GM12878 (cell line): Measurements from ENCODE around the gene HADH. TPM values are rescaled to one million over a fixed set of nuclear protein-coding genes. Genes with fewer than 3 reads are reported as not detected.

ENCODE experiments used
- ATF7 ChIP-seq: fragments of 450-650 bp; IDR thresholded peaks from 2 replicates; pipeline ENCODE4 v1.6.1; 2016; ENCODE audit warnings: low read depth, mild to moderate bottlenecking
- CBX3 ChIP-seq: fragments of 200-600 bp; sonication (generic); IDR thresholded peaks from 2 replicates; pipeline ENCODE4 v1.6.1; 2016; ENCODE audit warnings: low read depth, borderline replicate concordance
- CHD2 ChIP-seq: IDR thresholded peaks from 2 replicates; pipeline ENCODE4 v1.6.1; 2011; ENCODE audit warnings: low read depth, low read length, improper control_type of control experiment, borderline replicate concordance
- HDGF ChIP-seq: fragments of 450-650 bp; IDR thresholded peaks from 2 replicates; pipeline ENCODE4 v1.6.1; 2016; ENCODE audit warnings: antibody characterized with exemption
- MTA2 ChIP-seq: fragments of 450-650 bp; IDR thresholded peaks from 2 replicates; pipeline ENCODE4 v1.6.1; 2016; ENCODE audit warnings: low read depth, mild to moderate bottlenecking, moderate library complexity
- NBN ChIP-seq: fragments of 450-650 bp; IDR thresholded peaks from 2 replicates; pipeline ENCODE4 v1.6.1; 2016
- NR2C2 ChIP-seq: IDR thresholded peaks from 2 replicates; pipeline ENCODE4 v1.6.1; 2011; ENCODE audit warnings: borderline replicate concordance, low read depth; ENCODE audit not compliant: control insufficient read depth, insufficient read length
- NRF1 ChIP-seq: conservative IDR thresholded peaks from 2 replicates; pipeline ENCODE4 v1.6.1; 2011; ENCODE audit warnings: mild to moderate bottlenecking, low read depth, low read length, improper control_type of control experiment
- RBBP5 ChIP-seq: fragments of 200-600 bp; sonication (generic); conservative IDR thresholded peaks from 2 replicates; pipeline ENCODE4 v1.6.1; 2016
- STAT3 ChIP-seq: IDR thresholded peaks from 2 replicates; pipeline ENCODE4 v1.6.1; 2011; ENCODE audit warnings: low read depth, low read length, improper control_type of control experiment
- TCF12 ChIP-seq: IDR thresholded peaks from 2 replicates; pipeline ENCODE4 v1.6.1; 2011; ENCODE audit warnings: low read depth, mild to moderate bottlenecking, low read length
- TCF3 ChIP-seq: IDR thresholded peaks from 2 replicates; pipeline ENCODE4 v1.6.1; 2012; ENCODE audit warnings: low read depth, mild to moderate bottlenecking, low read length, borderline replicate concordance; ENCODE audit not compliant: insufficient read depth
- YY1 ChIP-seq: IDR thresholded peaks from 2 replicates; pipeline ENCODE4 v1.6.1; 2011; ENCODE audit warnings: low read depth, mild to moderate bottlenecking, low read length
- polyA plus RNA-seq, 11 experiments: library from polyadenylated mRNA; depleted of rRNA in 4 of 11; unstranded in 6 of 11; stranded (reverse) in 5 of 11; fragments of >200 nt; fragmentation: Nextera tagmentation in 4 of 11; fragmentation: Illumina TruSeq in 1 of 11; extraction: Ambion mirVana in 4 of 11; extraction: Trizol in 1 of 11; gene quantifications; 1 replicate in 1 of 11; 2 replicates in 10 of 11; pipeline versions ENCODE4 v1.2.1 to v1.2.3, GENCODE V29; 2011 to 2016; ENCODE audit warnings: inconsistent platforms in 2 of 11, missing spikeins in 2 of 11, low read depth in 1 of 11
- total RNA-seq, 4 experiments: library from RNA; depleted of rRNA in 3 of 4; stranded (reverse); fragments of >200 nt in 3 of 4; fragmentation: Illumina TruSeq in 1 of 4; extraction: Trizol in 1 of 4; gene quantifications; 2 replicates each; pipeline versions ENCODE4 v1.2.1 to v1.2.3, GENCODE V29; 2013 to 2021
- TF ChIP-seq, protein P1 (sequence below): IDR thresholded peaks from 2 replicates; pipeline ENCODE4 v1.6.1; 2012; ENCODE audit warnings: improper control_type of control experiment, low read depth, low read length; ENCODE audit not compliant: insufficient replicate concordance
- TF ChIP-seq, protein P2 (sequence below): IDR thresholded peaks from 2 replicates; pipeline ENCODE4 v1.6.1; 2012; ENCODE audit warnings: low read depth, low read length, improper control_type of control experiment
- TF ChIP-seq, protein P3 (sequence below): IDR thresholded peaks from 2 replicates; pipeline ENCODE4 v1.6.1; 2012; ENCODE audit warnings: low read depth, low read length, improper control_type of control experiment
- TF ChIP-seq, protein P4 (sequence below): fragments of 450-650 bp; IDR thresholded peaks from 2 replicates; pipeline ENCODE4 v1.6.1; 2017; ENCODE audit warnings: mild to moderate bottlenecking, low read depth, inconsistent platforms; ENCODE audit not compliant: poor library complexity, severe bottlenecking
- TF ChIP-seq, protein P5 (sequence below): fragments of 450-650 bp; IDR thresholded peaks from 2 replicates; pipeline ENCODE4 v1.6.1; 2017; ENCODE audit warnings: antibody characterized with exemption, mild to moderate bottlenecking, moderate library complexity

Gene HADH
- total and polyA plus RNA-seq, 10 of the 15 experiments (the other 5 are each of a cell fraction or from before 2014, with no cell fraction given) = 20.3 to 97.9 (median 76.6) TPM

DNA sequence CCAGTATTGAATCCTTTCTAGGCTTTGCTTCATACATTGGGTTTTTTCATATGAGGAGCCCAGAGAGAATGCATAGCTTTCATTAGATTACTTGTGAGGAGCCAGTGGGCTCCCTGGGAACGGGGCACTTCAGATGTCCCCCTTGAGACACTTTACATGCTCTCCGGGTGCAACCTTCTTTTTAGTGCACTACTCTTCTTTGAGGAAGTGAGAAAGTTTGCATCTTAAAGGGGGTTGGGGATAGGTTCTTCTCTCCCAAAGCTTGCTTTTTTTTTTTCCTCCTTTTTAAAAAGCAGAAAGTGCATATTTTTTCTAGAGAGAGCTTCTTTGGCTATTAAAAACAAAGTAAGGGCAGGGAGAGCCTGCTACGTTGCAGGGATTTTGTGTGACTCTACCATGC lies 4.3 kb downstream of the HADH start (continued):
- TF ChIP-seq, protein P1, sequence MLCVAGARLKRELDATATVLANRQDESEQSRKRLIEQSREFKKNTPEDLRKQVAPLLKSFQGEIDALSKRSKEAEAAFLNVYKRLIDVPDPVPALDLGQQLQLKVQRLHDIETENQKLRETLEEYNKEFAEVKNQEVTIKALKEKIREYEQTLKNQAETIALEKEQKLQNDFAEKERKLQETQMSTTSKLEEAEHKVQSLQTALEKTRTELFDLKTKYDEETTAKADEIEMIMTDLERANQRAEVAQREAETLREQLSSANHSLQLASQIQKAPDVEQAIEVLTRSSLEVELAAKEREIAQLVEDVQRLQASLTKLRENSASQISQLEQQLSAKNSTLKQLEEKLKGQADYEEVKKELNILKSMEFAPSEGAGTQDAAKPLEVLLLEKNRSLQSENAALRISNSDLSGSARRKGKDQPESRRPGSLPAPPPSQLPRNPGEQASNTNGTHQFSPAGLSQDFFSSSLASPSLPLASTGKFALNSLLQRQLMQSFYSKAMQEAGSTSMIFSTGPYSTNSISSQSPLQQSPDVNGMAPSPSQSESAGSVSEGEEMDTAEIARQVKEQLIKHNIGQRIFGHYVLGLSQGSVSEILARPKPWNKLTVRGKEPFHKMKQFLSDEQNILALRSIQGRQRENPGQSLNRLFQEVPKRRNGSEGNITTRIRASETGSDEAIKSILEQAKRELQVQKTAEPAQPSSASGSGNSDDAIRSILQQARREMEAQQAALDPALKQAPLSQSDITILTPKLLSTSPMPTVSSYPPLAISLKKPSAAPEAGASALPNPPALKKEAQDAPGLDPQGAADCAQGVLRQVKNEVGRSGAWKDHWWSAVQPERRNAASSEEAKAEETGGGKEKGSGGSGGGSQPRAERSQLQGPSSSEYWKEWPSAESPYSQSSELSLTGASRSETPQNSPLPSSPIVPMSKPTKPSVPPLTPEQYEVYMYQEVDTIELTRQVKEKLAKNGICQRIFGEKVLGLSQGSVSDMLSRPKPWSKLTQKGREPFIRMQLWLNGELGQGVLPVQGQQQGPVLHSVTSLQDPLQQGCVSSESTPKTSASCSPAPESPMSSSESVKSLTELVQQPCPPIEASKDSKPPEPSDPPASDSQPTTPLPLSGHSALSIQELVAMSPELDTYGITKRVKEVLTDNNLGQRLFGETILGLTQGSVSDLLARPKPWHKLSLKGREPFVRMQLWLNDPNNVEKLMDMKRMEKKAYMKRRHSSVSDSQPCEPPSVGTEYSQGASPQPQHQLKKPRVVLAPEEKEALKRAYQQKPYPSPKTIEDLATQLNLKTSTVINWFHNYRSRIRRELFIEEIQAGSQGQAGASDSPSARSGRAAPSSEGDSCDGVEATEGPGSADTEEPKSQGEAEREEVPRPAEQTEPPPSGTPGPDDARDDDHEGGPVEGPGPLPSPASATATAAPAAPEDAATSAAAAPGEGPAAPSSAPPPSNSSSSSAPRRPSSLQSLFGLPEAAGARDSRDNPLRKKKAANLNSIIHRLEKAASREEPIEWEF = peak; percentile 88
- TF ChIP-seq RBBP5 (no peak), TCF3 (no peak), CBX3 (no peak), MTA2 (0 out of 2 replicates have a peak, but pooled peaks have one; percentile 17), CHD2 (peak; percentile 31; the same call in 1 of the 2 replicates), YY1 (no peak), NRF1 (no peak), TCF12 (peak; percentile 49; the same call in 1 of the 2 replicates), NBN (peak; percentile 42; the same call in 1 of the 2 replicates), HDGF (no peak), STAT3 (0 out of 2 replicates have a peak, but pooled peaks have one; percentile 51), ATF7 (peak; percentile 34; the same call in 1 of the 2 replicates), NR2C2 (no peak)
- TF ChIP-seq, protein P2, sequence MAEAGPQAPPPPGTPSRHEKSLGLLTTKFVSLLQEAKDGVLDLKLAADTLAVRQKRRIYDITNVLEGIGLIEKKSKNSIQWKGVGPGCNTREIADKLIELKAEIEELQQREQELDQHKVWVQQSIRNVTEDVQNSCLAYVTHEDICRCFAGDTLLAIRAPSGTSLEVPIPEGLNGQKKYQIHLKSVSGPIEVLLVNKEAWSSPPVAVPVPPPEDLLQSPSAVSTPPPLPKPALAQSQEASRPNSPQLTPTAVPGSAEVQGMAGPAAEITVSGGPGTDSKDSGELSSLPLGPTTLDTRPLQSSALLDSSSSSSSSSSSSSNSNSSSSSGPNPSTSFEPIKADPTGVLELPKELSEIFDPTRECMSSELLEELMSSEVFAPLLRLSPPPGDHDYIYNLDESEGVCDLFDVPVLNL = no peak
- TF ChIP-seq, protein P3, sequence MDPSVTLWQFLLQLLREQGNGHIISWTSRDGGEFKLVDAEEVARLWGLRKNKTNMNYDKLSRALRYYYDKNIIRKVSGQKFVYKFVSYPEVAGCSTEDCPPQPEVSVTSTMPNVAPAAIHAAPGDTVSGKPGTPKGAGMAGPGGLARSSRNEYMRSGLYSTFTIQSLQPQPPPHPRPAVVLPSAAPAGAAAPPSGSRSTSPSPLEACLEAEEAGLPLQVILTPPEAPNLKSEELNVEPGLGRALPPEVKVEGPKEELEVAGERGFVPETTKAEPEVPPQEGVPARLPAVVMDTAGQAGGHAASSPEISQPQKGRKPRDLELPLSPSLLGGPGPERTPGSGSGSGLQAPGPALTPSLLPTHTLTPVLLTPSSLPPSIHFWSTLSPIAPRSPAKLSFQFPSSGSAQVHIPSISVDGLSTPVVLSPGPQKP = no peak
- TF ChIP-seq, protein P4, sequence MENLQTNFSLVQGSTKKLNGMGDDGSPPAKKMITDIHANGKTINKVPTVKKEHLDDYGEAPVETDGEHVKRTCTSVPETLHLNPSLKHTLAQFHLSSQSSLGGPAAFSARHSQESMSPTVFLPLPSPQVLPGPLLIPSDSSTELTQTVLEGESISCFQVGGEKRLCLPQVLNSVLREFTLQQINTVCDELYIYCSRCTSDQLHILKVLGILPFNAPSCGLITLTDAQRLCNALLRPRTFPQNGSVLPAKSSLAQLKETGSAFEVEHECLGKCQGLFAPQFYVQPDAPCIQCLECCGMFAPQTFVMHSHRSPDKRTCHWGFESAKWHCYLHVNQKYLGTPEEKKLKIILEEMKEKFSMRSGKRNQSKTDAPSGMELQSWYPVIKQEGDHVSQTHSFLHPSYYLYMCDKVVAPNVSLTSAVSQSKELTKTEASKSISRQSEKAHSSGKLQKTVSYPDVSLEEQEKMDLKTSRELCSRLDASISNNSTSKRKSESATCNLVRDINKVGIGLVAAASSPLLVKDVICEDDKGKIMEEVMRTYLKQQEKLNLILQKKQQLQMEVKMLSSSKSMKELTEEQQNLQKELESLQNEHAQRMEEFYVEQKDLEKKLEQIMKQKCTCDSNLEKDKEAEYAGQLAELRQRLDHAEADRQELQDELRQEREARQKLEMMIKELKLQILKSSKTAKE = peak; percentile 20
- TF ChIP-seq, protein P5, sequence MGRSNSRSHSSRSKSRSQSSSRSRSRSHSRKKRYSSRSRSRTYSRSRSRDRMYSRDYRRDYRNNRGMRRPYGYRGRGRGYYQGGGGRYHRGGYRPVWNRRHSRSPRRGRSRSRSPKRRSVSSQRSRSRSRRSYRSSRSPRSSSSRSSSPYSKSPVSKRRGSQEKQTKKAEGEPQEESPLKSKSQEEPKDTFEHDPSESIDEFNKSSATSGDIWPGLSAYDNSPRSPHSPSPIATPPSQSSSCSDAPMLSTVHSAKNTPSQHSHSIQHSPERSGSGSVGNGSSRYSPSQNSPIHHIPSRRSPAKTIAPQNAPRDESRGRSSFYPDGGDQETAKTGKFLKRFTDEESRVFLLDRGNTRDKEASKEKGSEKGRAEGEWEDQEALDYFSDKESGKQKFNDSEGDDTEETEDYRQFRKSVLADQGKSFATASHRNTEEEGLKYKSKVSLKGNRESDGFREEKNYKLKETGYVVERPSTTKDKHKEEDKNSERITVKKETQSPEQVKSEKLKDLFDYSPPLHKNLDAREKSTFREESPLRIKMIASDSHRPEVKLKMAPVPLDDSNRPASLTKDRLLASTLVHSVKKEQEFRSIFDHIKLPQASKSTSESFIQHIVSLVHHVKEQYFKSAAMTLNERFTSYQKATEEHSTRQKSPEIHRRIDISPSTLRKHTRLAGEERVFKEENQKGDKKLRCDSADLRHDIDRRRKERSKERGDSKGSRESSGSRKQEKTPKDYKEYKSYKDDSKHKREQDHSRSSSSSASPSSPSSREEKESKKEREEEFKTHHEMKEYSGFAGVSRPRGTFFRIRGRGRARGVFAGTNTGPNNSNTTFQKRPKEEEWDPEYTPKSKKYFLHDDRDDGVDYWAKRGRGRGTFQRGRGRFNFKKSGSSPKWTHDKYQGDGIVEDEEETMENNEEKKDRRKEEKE = no peak
